ENCODE measurements around the gene SDHAF3.

DNA sequence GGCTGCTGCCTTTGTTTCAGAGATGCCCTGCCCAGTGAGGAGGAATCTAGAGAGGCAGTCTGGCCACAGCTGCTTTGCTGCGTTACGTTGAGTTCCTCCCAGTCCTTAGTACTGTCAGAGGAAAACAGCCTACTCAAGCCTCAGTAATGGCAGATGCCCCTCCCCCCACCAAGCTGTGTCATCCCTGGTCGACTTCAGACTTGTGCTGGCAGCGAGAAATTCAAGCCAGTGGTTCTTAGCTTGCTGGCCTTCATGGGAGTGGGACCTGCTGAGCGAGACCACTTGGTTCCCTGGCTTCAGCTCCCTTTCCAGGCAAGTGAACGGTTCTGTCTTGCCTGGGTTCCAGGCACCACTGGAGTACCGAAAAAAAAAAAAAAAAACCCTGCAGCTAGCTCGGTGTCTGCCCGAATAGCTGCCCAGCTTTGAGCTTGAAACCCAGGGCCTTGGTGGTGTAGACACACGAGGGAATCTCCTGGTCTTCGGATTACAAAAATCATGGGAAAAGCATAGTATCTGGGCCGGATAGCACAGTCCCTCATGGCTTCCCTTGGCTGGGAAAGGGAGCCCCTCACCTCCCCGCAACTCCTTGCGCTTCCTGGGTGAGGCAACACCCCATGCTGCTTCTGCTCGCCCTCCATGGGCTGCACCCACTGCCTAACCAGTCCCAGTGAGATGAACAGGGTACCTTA is 9.1 kb downstream of the SDHAF3 start:
- TF ChIP-seq, protein P1, sequence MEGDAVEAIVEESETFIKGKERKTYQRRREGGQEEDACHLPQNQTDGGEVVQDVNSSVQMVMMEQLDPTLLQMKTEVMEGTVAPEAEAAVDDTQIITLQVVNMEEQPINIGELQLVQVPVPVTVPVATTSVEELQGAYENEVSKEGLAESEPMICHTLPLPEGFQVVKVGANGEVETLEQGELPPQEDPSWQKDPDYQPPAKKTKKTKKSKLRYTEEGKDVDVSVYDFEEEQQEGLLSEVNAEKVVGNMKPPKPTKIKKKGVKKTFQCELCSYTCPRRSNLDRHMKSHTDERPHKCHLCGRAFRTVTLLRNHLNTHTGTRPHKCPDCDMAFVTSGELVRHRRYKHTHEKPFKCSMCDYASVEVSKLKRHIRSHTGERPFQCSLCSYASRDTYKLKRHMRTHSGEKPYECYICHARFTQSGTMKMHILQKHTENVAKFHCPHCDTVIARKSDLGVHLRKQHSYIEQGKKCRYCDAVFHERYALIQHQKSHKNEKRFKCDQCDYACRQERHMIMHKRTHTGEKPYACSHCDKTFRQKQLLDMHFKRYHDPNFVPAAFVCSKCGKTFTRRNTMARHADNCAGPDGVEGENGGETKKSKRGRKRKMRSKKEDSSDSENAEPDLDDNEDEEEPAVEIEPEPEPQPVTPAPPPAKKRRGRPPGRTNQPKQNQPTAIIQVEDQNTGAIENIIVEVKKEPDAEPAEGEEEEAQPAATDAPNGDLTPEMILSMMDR (IDR thresholded peaks at IDR 0.05 in 2 of 3, conservative IDR thresholded peaks at IDR 0.05 in 1 of 3; ENCODE audit: borderline replicate concordance in 1 of 3, insufficient read depth in 1 of 3, low read depth in 2 of 3, low read length in 2 of 3): no peak
- TF ChIP-seq SIN3A (IDR thresholded peaks at IDR 0.05; ENCODE audit: low read depth): no peak
- TF ChIP-seq, protein P2, sequence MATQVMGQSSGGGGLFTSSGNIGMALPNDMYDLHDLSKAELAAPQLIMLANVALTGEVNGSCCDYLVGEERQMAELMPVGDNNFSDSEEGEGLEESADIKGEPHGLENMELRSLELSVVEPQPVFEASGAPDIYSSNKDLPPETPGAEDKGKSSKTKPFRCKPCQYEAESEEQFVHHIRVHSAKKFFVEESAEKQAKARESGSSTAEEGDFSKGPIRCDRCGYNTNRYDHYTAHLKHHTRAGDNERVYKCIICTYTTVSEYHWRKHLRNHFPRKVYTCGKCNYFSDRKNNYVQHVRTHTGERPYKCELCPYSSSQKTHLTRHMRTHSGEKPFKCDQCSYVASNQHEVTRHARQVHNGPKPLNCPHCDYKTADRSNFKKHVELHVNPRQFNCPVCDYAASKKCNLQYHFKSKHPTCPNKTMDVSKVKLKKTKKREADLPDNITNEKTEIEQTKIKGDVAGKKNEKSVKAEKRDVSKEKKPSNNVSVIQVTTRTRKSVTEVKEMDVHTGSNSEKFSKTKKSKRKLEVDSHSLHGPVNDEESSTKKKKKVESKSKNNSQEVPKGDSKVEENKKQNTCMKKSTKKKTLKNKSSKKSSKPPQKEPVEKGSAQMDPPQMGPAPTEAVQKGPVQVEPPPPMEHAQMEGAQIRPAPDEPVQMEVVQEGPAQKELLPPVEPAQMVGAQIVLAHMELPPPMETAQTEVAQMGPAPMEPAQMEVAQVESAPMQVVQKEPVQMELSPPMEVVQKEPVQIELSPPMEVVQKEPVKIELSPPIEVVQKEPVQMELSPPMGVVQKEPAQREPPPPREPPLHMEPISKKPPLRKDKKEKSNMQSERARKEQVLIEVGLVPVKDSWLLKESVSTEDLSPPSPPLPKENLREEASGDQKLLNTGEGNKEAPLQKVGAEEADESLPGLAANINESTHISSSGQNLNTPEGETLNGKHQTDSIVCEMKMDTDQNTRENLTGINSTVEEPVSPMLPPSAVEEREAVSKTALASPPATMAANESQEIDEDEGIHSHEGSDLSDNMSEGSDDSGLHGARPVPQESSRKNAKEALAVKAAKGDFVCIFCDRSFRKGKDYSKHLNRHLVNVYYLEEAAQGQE (IDR thresholded peaks at IDR 0.05; ENCODE audit: low read depth): no peak
- TF ChIP-seq JUND (IDR thresholded peaks at IDR 0.05): no peak
- TF ChIP-seq, protein P3, sequence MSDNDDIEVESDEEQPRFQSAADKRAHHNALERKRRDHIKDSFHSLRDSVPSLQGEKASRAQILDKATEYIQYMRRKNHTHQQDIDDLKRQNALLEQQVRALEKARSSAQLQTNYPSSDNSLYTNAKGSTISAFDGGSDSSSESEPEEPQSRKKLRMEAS (IDR thresholded peaks at IDR 0.05): no peak
- no peak for TF ChIP-seq TCF7L2 (IDR thresholded peaks at IDR 0.05; ENCODE audit: borderline replicate concordance, extremely low read depth, insufficient read depth, insufficient read length)
- TF ChIP-seq POLR2A (IDR thresholded peaks at IDR 0.05; ENCODE audit: borderline replicate concordance, extremely low read depth, insufficient read depth, insufficient read length): no peak
- TF ChIP-seq EZH2 (IDR thresholded peaks at IDR 0.05): no peak
- TF ChIP-seq FOSL1 (IDR thresholded peaks at IDR 0.05; ENCODE audit: low read depth): no peak
- TF ChIP-seq, protein P4, sequence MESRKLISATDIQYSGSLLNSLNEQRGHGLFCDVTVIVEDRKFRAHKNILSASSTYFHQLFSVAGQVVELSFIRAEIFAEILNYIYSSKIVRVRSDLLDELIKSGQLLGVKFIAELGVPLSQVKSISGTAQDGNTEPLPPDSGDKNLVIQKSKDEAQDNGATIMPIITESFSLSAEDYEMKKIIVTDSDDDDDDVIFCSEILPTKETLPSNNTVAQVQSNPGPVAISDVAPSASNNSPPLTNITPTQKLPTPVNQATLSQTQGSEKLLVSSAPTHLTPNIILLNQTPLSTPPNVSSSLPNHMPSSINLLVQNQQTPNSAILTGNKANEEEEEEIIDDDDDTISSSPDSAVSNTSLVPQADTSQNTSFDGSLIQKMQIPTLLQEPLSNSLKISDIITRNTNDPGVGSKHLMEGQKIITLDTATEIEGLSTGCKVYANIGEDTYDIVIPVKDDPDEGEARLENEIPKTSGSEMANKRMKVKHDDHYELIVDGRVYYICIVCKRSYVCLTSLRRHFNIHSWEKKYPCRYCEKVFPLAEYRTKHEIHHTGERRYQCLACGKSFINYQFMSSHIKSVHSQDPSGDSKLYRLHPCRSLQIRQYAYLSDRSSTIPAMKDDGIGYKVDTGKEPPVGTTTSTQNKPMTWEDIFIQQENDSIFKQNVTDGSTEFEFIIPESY (IDR thresholded peaks at IDR 0.05; ENCODE audit: extremely low read depth, insufficient replicate concordance, low read length): no peak
- no peak for TF ChIP-seq CEBPB (IDR thresholded peaks at IDR 0.05; ENCODE audit: low read depth)

Measured in HCT116 (cell line).